Endothelial cell of umbilical vein (primary cell): ENCODE data around the gene SPAAR. TPM values are rescaled to one million over a fixed set of nuclear protein-coding genes. Genes with fewer than 3 reads are reported as not detected.

Experiments used
- BruUV-seq: library from RNA; stranded (reverse); fragments of 400-500 nt; replicated peaks from 2 replicates; lab custom pipeline; 2021; lab: Mats Ljungman, UMichigan
- CTCF ChIA-PET: fragments of 300-600, 350-600 bp; sonication (Branson Sonifier 250); formaldehyde crosslinking; loops from one replicate; lab custom pipeline; 2021; ENCODE audit warnings: antibody characterized with exemption, inconsistent platforms; lab: Charles Lee
- POLR2A ChIA-PET: fragments of 300-600, 350-600 bp; sonication (Branson Sonifier 250); formaldehyde crosslinking; loops from one replicate; lab custom pipeline; 2021; ENCODE audit warnings: antibody characterized with exemption, inconsistent platforms; lab: Charles Lee
- DNase-seq: peaks from one replicate; pipeline ENCODE4 v3.0.0-alpha.2; 2011; ENCODE audit warnings: low read depth, low spot score
- FAIRE-seq: peaks from 2 replicates; lab custom pipeline; 2011; peaks lifted over from hg19 to GRCh38; lab: Jason Lieb, UNC
- H2AFZ ChIP-seq: 2 replicates; pipeline ENCODE4 v1.6.0; 2012; ENCODE audit warnings: low read depth, low read length, control low read depth, inconsistent platforms
- H3K27ac ChIP-seq: 2 replicates; pipeline ENCODE4 v1.5.1; 2011; ENCODE audit warnings: low read depth, mild to moderate bottlenecking, control low read depth, low read length, moderate library complexity; ENCODE audit not compliant: insufficient read depth
- H3K27me3 ChIP-seq, 2 experiments: 2 replicates each; pipeline versions ENCODE4 v1.6.0 to v1.6.1; 2011; ENCODE audit warnings: low read length in 2 of 2, mixed read lengths in 1 of 2; ENCODE audit not compliant: control insufficient read depth in 2 of 2, insufficient read depth in 2 of 2
- H3K36me3 ChIP-seq, 2 experiments: 2 replicates in 1 of 2; 3 replicates in 1 of 2; pipeline ENCODE4 v1.5.1; 2011; ENCODE audit warnings: low read length in 2 of 2, mild to moderate bottlenecking in 1 of 2, moderate library complexity in 1 of 2; ENCODE audit not compliant: control insufficient read depth in 2 of 2, insufficient read depth in 2 of 2; ENCODE audit errors: extremely low read depth in 1 of 2
- H3K4me1 ChIP-seq: 3 replicates; pipeline ENCODE4 v1.5.1; 2011; ENCODE audit warnings: mild to moderate bottlenecking, low read length; ENCODE audit not compliant: control insufficient read depth, insufficient read depth; ENCODE audit errors: extremely low read depth
- H3K4me2 ChIP-seq: 2 replicates; pipeline ENCODE4 v1.6.1; 2011; ENCODE audit warnings: low read length, control low read depth, mixed read lengths; ENCODE audit not compliant: insufficient read depth
- H3K4me3 ChIP-seq, 3 experiments: fragments of 200-600 bp in 1 of 3; sonication (generic), shearing (Covaris generic) in 1 of 3; replicated peaks in 1 of 3; 2 replicates each; pipeline ENCODE4 v1.5.1; 2011 to 2016; ENCODE audit warnings: control low read depth in 3 of 3, low read length in 3 of 3, mild to moderate bottlenecking in 2 of 3, inconsistent platforms in 1 of 3, low read depth in 1 of 3, moderate library complexity in 1 of 3; ENCODE audit not compliant: insufficient read depth in 1 of 3
- H3K79me2 ChIP-seq: 2 replicates; pipeline ENCODE4 v1.6.0; 2012; ENCODE audit warnings: low read length, inconsistent platforms; ENCODE audit not compliant: control insufficient read depth, insufficient read depth
- H3K9ac ChIP-seq: replicated peaks from 2 replicates; pipeline ENCODE3; 2011; ENCODE audit warnings: low read length, control low read depth; ENCODE audit not compliant: insufficient read depth; ENCODE audit errors: extremely low read depth
- H3K9me1 ChIP-seq: replicated peaks from 3 replicates; pipeline ENCODE4 v1.6.0; 2011; ENCODE audit warnings: mild to moderate bottlenecking, low read length; ENCODE audit not compliant: control insufficient read depth, insufficient read depth; ENCODE audit errors: extremely low read depth
- H3K9me3 ChIP-seq: replicated peaks from 2 replicates; pipeline ENCODE4 v1.5.1; 2012; ENCODE audit warnings: low read length, inconsistent platforms; ENCODE audit not compliant: control insufficient read depth, insufficient read depth
- H4K20me1 ChIP-seq: replicated peaks from 2 replicates; pipeline ENCODE3; 2011; ENCODE audit warnings: mild to moderate bottlenecking, low read length; ENCODE audit not compliant: control insufficient read depth, insufficient read depth; ENCODE audit errors: extremely low read depth
- EZH2 ChIP-seq: IDR thresholded peaks from 2 replicates; pipeline ENCODE4 v1.6.1; 2012; ENCODE audit warnings: borderline replicate concordance, low read depth, mild to moderate bottlenecking, moderate library complexity, low read length, inconsistent platforms; ENCODE audit not compliant: severe bottlenecking
- FOS ChIP-seq: IDR thresholded peaks from 2 replicates; pipeline ENCODE4 v1.6.1; 2011; ENCODE audit warnings: mild to moderate bottlenecking, low read length, moderate library complexity, borderline replicate concordance; ENCODE audit not compliant: insufficient read depth
- GATA2 ChIP-seq: IDR thresholded peaks from 2 replicates; pipeline ENCODE4 v1.7.0; 2011; ENCODE audit warnings: low read depth, mild to moderate bottlenecking, moderate library complexity, mixed read lengths, low read length; ENCODE audit not compliant: insufficient read length, insufficient read depth
- JUN ChIP-seq: IDR thresholded peaks from 2 replicates; pipeline ENCODE4 v1.6.1; 2011; ENCODE audit warnings: borderline replicate concordance, low read depth; ENCODE audit not compliant: insufficient read length, insufficient read depth
- MYC ChIP-seq: IDR thresholded peaks from one replicate; pipeline ENCODE4 v1.6.1; 2011; ENCODE audit warnings: mild to moderate bottlenecking, low read depth, low read length
- POLR2A ChIP-seq: IDR thresholded peaks from 2 replicates; pipeline ENCODE4 v1.6.1; 2012; ENCODE audit warnings: low read depth, mild to moderate bottlenecking, control low read depth, low read length
- POLR2AphosphoS5 ChIP-seq: IDR thresholded peaks from 2 replicates; pipeline ENCODE4 v1.6.1; 2012; ENCODE audit warnings: low read depth, mild to moderate bottlenecking, control low read depth, low read length, moderate library complexity; ENCODE audit not compliant: insufficient read depth
- dilution Hi-C: fragments of 300-500 bp; cut with MboI; formaldehyde crosslinking; loops from one replicate; pipeline ENCODE4 v1.15.0; 2019; ENCODE audit warnings: low sequenced_read_pairs; ENCODE audit not compliant: extremely low pct_ligation_motif_present
- intact Hi-C: fragments of 100-400 bp; cut with micrococcal nuclease; formaldehyde crosslinking; loops from one replicate; pipeline ENCODE4 v1.10.0; 2022
- polyA plus RNA-seq, 4 experiments: library from polyadenylated mRNA; depleted of rRNA in 3 of 4; stranded (reverse) in 3 of 4; unstranded in 1 of 4; fragments of >200 nt; gene quantifications; 2 replicates each; pipeline versions ENCODE4 v1.2.1 to v1.2.3, GENCODE V29; 2011 to 2012; ENCODE audit warnings: missing spikeins in 1 of 4
- total RNA-seq: library from RNA; stranded (reverse); gene quantifications from 2 replicates; pipeline ENCODE4 v1.2.3, GENCODE V29; 2021
- TF ChIP-seq, protein P1 (sequence below): IDR thresholded peaks from 2 replicates; pipeline ENCODE4 v1.6.1; 2011; ENCODE audit not compliant: insufficient read depth, insufficient read length
- TF ChIP-seq, protein P2 (sequence below), 2 donors: IDR thresholded peaks; 1 replicate in 1 of 2; 2 replicates in 1 of 2; pipeline ENCODE4 v1.5.1; 2011; ENCODE audit warnings: low read length in 2 of 2, mild to moderate bottlenecking in 2 of 2, moderate library complexity in 2 of 2, control low read depth in 1 of 2, inconsistent platforms in 1 of 2, low read depth in 1 of 2; ENCODE audit not compliant: insufficient read depth in 1 of 2; ENCODE audit errors: extremely low read depth in 1 of 2

Gene SPAAR
- total and polyA plus RNA-seq, 2 donors (not counting 3 experiments of a cell fraction or from before 2014, with no cell fraction given): 20.8 to 24.8 TPM

DNA sequence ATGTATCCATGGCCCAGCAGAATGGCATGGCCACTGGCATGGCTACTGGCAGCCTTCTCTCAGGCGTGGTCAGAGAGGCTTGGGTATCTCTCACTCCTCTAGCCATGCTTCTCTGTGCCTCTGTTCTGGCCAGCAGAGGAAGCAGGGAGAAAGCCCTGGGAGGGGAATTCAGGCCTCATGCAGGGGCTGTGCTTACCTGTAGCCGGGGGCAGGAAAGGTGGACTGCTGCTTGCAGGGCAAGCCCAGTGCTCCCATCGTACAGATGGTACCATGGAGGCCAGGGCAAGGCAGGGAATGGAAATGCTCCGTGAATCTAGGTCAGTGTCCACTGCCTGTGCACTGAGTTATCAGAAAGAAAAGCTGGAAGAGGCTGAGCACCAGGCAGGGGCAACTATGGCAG, 41.8 kb upstream of the SPAAR start:
- H3K27me3 ChIP-seq: peaks cover under 1 to 9% of the 10 kb centered on the region in 2 experiments
- H3K4me2 ChIP-seq: no peak overlapping the region
- DNase-seq (no peak), FAIRE-seq (no peak)
- H3K4me1 ChIP-seq: no peaks in the 10 kb centered on the region
- no peak overlapping the region for H2AFZ ChIP-seq
- no peaks in the 10 kb centered on the region for H3K9me1 ChIP-seq
- ChIA-PET POLR2A (no interaction called here), CTCF (interaction anchor here (1.2 to 2.0 kb wide), 2 partner anchors 15 to 78 kb away, joined by 3 to 7 read pairs; no protein-coding TSS in a partner anchor)
- no peak overlapping the region for H3K27ac ChIP-seq
- no peaks in the 10 kb centered on the region for H4K20me1 ChIP-seq
- H3K36me3 ChIP-seq: no peaks in the 10 kb centered on the region
- intact Hi-C loops (no loop called here), dilution Hi-C loops (no loop called here)
- TF ChIP-seq, protein P1, sequence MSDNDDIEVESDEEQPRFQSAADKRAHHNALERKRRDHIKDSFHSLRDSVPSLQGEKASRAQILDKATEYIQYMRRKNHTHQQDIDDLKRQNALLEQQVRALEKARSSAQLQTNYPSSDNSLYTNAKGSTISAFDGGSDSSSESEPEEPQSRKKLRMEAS: no peak
- no peak for TF ChIP-seq POLR2A
- TF ChIP-seq, protein P2, sequence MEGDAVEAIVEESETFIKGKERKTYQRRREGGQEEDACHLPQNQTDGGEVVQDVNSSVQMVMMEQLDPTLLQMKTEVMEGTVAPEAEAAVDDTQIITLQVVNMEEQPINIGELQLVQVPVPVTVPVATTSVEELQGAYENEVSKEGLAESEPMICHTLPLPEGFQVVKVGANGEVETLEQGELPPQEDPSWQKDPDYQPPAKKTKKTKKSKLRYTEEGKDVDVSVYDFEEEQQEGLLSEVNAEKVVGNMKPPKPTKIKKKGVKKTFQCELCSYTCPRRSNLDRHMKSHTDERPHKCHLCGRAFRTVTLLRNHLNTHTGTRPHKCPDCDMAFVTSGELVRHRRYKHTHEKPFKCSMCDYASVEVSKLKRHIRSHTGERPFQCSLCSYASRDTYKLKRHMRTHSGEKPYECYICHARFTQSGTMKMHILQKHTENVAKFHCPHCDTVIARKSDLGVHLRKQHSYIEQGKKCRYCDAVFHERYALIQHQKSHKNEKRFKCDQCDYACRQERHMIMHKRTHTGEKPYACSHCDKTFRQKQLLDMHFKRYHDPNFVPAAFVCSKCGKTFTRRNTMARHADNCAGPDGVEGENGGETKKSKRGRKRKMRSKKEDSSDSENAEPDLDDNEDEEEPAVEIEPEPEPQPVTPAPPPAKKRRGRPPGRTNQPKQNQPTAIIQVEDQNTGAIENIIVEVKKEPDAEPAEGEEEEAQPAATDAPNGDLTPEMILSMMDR (IDR thresholded peaks at IDR 0.05; ENCODE audit: extremely low read depth in 1 of 2, insufficient read depth in 1 of 2, low read depth in 1 of 2, low read length in 2 of 2): no peak
- no peak for TF ChIP-seq GATA2
- no peak for TF ChIP-seq POLR2AphosphoS5
- TF ChIP-seq MYC: no peak
- no peak for TF ChIP-seq EZH2
- TF ChIP-seq FOS: no peak
- TF ChIP-seq JUN: no peak
- no peak overlapping the region for H3K9ac ChIP-seq
- no peaks in the 10 kb centered on the region for H3K9me3 ChIP-seq
- BruUV-seq: no TSS peak
- no peaks in the 10 kb centered on the region for H3K79me2 ChIP-seq
- H3K4me3 ChIP-seq: no peak overlapping the region
